WTC11 (cell line): ENCODE results near the gene FAM76B. TPM values are rescaled to one million over a fixed set of nuclear protein-coding genes. Genes with fewer than 3 reads are reported as not detected.

Experiments used
- ATAC-seq: fragments of 200-7000 bp; cut with Tn5 transposase; 2 replicates; pipeline ENCODE4 v1.10.0; 2021; ENCODE audit warnings: mild to moderate bottlenecking, moderate library complexity
- CTCF ChIA-PET: fragments of 300-600 bp; sonication (Branson Sonifier 250); formaldehyde crosslinking; loops from one replicate; lab custom pipeline; 2021; ENCODE audit warnings: antibody characterized with exemption; lab: Charles Lee
- POLR2A ChIA-PET: fragments of 350-600 bp; sonication (Branson Sonifier 250); formaldehyde crosslinking; loops from one replicate; lab custom pipeline; 2021; ENCODE audit warnings: antibody characterized with exemption; lab: Charles Lee
- DNase-seq: peaks from one replicate; pipeline ENCODE4 v3.0.0; 2021; ENCODE audit warnings: low spot score
- H3K27ac Mint-ChIP-seq: 2 replicates; pipeline ENCODE4 v1.8.0; 2021; ENCODE audit warnings: mixed read lengths
- H3K27me3 Mint-ChIP-seq: 2 replicates; pipeline ENCODE4 v1.8.0; 2021; ENCODE audit warnings: low read depth, mild to moderate bottlenecking, moderate library complexity, mixed read lengths
- H3K36me3 Mint-ChIP-seq: 2 replicates; pipeline ENCODE4 v1.8.0; 2021; ENCODE audit warnings: mixed read lengths
- H3K4me1 Mint-ChIP-seq: 2 replicates; pipeline ENCODE4 v1.8.0; 2022; ENCODE audit warnings: mixed read lengths
- H3K4me3 Mint-ChIP-seq: 2 replicates; pipeline ENCODE4 v1.8.0; 2021; ENCODE audit warnings: mild to moderate bottlenecking, moderate library complexity, mixed read lengths
- H3K9me3 Mint-ChIP-seq: 2 replicates; pipeline ENCODE4 v1.8.0; 2021; ENCODE audit warnings: mixed read lengths
- ATF1 ChIP-seq: sonication (generic); formaldehyde crosslinking; IDR thresholded peaks from 2 replicates; pipeline ENCODE4 v1.8.1; 2023; ENCODE audit warnings: mild to moderate bottlenecking, moderate library complexity, missing genetic modification reagents
- CDX4 ChIP-seq: fragments of 250-450 bp; sonication (Bioruptor Pico); IDR thresholded peaks from 2 replicates; pipeline ENCODE4 v1.9.0; 2021; ENCODE audit warnings: moderate library complexity, mild to moderate bottlenecking, inconsistent platforms, borderline replicate concordance
- ELF4 ChIP-seq: sonication (generic); formaldehyde crosslinking; IDR thresholded peaks from 2 replicates; pipeline ENCODE4 v1.8.1; 2022; ENCODE audit warnings: low read depth, mild to moderate bottlenecking, moderate library complexity, missing genetic modification reagents
- FOXK1 ChIP-seq: sonication (generic); formaldehyde crosslinking; IDR thresholded peaks from 2 replicates; pipeline ENCODE4 v1.8.0; 2022; ENCODE audit warnings: mild to moderate bottlenecking, moderate library complexity, missing genetic modification reagents
- GTF2I ChIP-seq: fragments of 250-450 bp; sonication (Bioruptor Pico); conservative IDR thresholded peaks from 2 replicates; pipeline ENCODE4 v1.4.0; 2021; ENCODE audit warnings: mild to moderate bottlenecking
- HMGXB4 ChIP-seq: sonication (generic); formaldehyde crosslinking; IDR thresholded peaks from 2 replicates; pipeline ENCODE4 v1.8.1; 2023; ENCODE audit warnings: mild to moderate bottlenecking, moderate library complexity, missing genetic modification reagents
- IRF2 ChIP-seq: sonication (generic); formaldehyde crosslinking; IDR thresholded peaks from 2 replicates; pipeline ENCODE4 v1.8.0; 2022; ENCODE audit warnings: low read depth, missing genetic modification reagents, borderline replicate concordance
- JAZF1 ChIP-seq: fragments of 250-450 bp; sonication (Bioruptor Pico); IDR thresholded peaks from 2 replicates; pipeline ENCODE4 v1.9.0; 2021; ENCODE audit warnings: moderate library complexity, mild to moderate bottlenecking, inconsistent platforms
- MXD4 ChIP-seq: fragments of 250-450 bp; sonication (Bioruptor Pico); IDR thresholded peaks from 2 replicates; pipeline ENCODE4 v1.8.0; 2021; ENCODE audit warnings: mild to moderate bottlenecking, moderate library complexity, borderline replicate concordance
- NFATC4 ChIP-seq: fragments of 250-450 bp; sonication (Bioruptor Pico); IDR thresholded peaks from 2 replicates; pipeline ENCODE4 v1.9.0; 2021; ENCODE audit warnings: mild to moderate bottlenecking
- NFYB ChIP-seq: sonication (generic); formaldehyde crosslinking; conservative IDR thresholded peaks from 2 replicates; pipeline ENCODE4 v1.8.0; 2022; ENCODE audit warnings: low read depth, missing genetic modification reagents
- PREB ChIP-seq: sonication (generic); formaldehyde crosslinking; IDR thresholded peaks from 2 replicates; pipeline ENCODE4 v1.8.1; 2022; ENCODE audit warnings: mild to moderate bottlenecking, missing genetic modification reagents, moderate library complexity, borderline replicate concordance
- TEAD1 ChIP-seq: sonication (generic); formaldehyde crosslinking; IDR thresholded peaks from 2 replicates; pipeline ENCODE4 v1.8.0; 2022; ENCODE audit warnings: mild to moderate bottlenecking, missing genetic modification reagents
- TP53 ChIP-seq: sonication (generic); formaldehyde crosslinking; IDR thresholded peaks from 2 replicates; pipeline ENCODE4 v1.8.1; 2023; ENCODE audit warnings: mild to moderate bottlenecking, missing genetic modification reagents
- USF2 ChIP-seq: sonication (generic); formaldehyde crosslinking; IDR thresholded peaks from 2 replicates; pipeline ENCODE4 v1.8.1; 2023; ENCODE audit warnings: mild to moderate bottlenecking, missing genetic modification reagents, moderate library complexity
- ZBTB43 ChIP-seq: sonication (generic); formaldehyde crosslinking; IDR thresholded peaks from 2 replicates; pipeline ENCODE4 v1.8.1; 2023; ENCODE audit warnings: mild to moderate bottlenecking, missing genetic modification reagents
- ZNF219 ChIP-seq: sonication (generic); formaldehyde crosslinking; IDR thresholded peaks from 2 replicates; pipeline ENCODE4 v1.8.0; 2023; ENCODE audit warnings: missing genetic modification reagents, mild to moderate bottlenecking, borderline replicate concordance
- ZNF232 ChIP-seq: sonication (generic); formaldehyde crosslinking; IDR thresholded peaks from 2 replicates; pipeline ENCODE4 v1.8.0; 2022; ENCODE audit warnings: mild to moderate bottlenecking, missing genetic modification reagents
- ZNF423 ChIP-seq: fragments of 250-450 bp; sonication (Bioruptor Pico); IDR thresholded peaks from 2 replicates; pipeline ENCODE4 v2.1.2; 2022; ENCODE audit warnings: mild to moderate bottlenecking, moderate library complexity
- total RNA-seq: library from RNA; stranded (reverse); gene quantifications from 3 replicates; pipeline ENCODE4 v1.2.3, GENCODE V29; 2021
- TF ChIP-seq, protein P1 (sequence below): sonication (generic); formaldehyde crosslinking; conservative IDR thresholded peaks from 2 replicates; pipeline ENCODE4 v1.8.1; 2023; ENCODE audit warnings: mild to moderate bottlenecking, low read depth, missing genetic modification reagents, moderate library complexity
- TF ChIP-seq, protein P2 (sequence below): fragments of 250-450 bp; sonication (Bioruptor Pico); IDR thresholded peaks from 2 replicates; pipeline ENCODE4 v1.8.0; 2021; ENCODE audit warnings: mild to moderate bottlenecking

FAM76B gene
- total RNA-seq, 1 experiment from 2014 or later: 30.0 TPM

DNA sequence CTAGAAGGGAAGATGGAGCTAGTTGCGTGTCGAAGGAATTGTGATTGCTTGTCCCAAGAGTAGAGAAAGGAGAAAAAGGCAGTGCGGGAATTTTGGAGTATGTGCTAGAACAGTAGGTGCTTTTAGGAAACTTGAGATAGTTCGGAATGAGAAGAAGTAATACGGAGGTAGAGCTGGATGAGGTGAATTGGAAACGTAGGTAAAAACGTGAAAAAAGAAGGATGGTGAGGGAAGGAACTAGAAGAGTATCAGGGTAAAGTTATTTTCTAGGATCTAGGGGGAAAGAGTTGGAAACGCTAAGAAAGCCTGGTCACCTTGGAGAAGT is 2.1 kb upstream of the FAM76B start:
- POLR2A ChIA-PET: interaction anchor here (3.7 kb wide), 1 partner anchor 598 kb away, joined by 25 read pairs; the partner anchor contains the start of genes CCDC82 and JRKL
- Mint-ChIP-seq H3K27ac (peak overlapping the region; percentile 10), H3K27me3 (no peaks in the 10 kb centered on the region), H3K4me3 (peak overlapping the region; percentile 99), H3K9me3 (no peaks in the 10 kb centered on the region), H3K36me3 (peaks cover 11% of the 10 kb centered on the region), H3K4me1 (peaks cover 34% of the 10 kb centered on the region)
- no peak for TF ChIP-seq ZNF232 (CRISPR knock-in tag)
- no peak for TF ChIP-seq FOXK1 (CRISPR knock-in tag)
- TF ChIP-seq ZBTB43 (CRISPR knock-in tag): no peak
- TF ChIP-seq TP53 (CRISPR knock-in tag): no peak
- TF ChIP-seq ELF4 (CRISPR knock-in tag): no peak
- no peak for TF ChIP-seq HMGXB4 (CRISPR knock-in tag)
- no peak for TF ChIP-seq MXD4 (CRISPR knock-in tag)
- no peak for TF ChIP-seq NFATC4 (CRISPR knock-in tag)
- no peak for TF ChIP-seq ZNF219 (CRISPR knock-in tag)
- TF ChIP-seq CDX4 (CRISPR knock-in tag): no peak
- TF ChIP-seq, protein P1, sequence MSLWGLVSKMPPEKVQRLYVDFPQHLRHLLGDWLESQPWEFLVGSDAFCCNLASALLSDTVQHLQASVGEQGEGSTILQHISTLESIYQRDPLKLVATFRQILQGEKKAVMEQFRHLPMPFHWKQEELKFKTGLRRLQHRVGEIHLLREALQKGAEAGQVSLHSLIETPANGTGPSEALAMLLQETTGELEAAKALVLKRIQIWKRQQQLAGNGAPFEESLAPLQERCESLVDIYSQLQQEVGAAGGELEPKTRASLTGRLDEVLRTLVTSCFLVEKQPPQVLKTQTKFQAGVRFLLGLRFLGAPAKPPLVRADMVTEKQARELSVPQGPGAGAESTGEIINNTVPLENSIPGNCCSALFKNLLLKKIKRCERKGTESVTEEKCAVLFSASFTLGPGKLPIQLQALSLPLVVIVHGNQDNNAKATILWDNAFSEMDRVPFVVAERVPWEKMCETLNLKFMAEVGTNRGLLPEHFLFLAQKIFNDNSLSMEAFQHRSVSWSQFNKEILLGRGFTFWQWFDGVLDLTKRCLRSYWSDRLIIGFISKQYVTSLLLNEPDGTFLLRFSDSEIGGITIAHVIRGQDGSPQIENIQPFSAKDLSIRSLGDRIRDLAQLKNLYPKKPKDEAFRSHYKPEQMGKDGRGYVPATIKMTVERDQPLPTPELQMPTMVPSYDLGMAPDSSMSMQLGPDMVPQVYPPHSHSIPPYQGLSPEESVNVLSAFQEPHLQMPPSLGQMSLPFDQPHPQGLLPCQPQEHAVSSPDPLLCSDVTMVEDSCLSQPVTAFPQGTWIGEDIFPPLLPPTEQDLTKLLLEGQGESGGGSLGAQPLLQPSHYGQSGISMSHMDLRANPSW (CRISPR knock-in tag): no peak
- TF ChIP-seq GTF2I (CRISPR knock-in tag): no peak
- TF ChIP-seq IRF2 (CRISPR knock-in tag): no peak
- DNase-seq (no peak), ATAC-seq (no peak)
- CTCF ChIA-PET: interaction anchor here (0.8 to 1.8 kb wide), 2 partner anchors 86 to 640 kb away, joined by 5 read pairs; no protein-coding TSS in a partner anchor

GRCh38 chr11:95790933-95791708 is 1.5 kb upstream of the FAM76B start:
- no peaks in the 10 kb centered on the region for H3K27me3 Mint-ChIP-seq
- H3K9me3 Mint-ChIP-seq: no peaks in the 10 kb centered on the region
- DNase-seq: peak; percentile 54
- ChIA-PET CTCF (interaction anchor here (0.8 to 1.8 kb wide), 4 partner anchors 45 to 722 kb away, joined by 5 read pairs; no protein-coding TSS in a partner anchor), POLR2A (interaction anchor here (0.7 to 3.7 kb wide), 3 partner anchors 552 to 599 kb away, joined by 4 to 25 read pairs (median 8); partner anchors contain the start of genes CCDC82, JRKL, MAML2 and SESN3)
- H3K4me1 Mint-ChIP-seq: peaks cover 34% of the 10 kb centered on the region
- peak; percentile 0 for ATAC-seq
- peak overlapping the region; percentile 100 for H3K27ac Mint-ChIP-seq
- H3K36me3 Mint-ChIP-seq: peaks cover 16% of the 10 kb centered on the region
- H3K4me3 Mint-ChIP-seq: peak overlapping the region; percentile 99
- TF ChIP-seq JAZF1 (CRISPR knock-in tag) (no peak), ZNF423 (no peak), CDX4 (CRISPR knock-in tag) (no peak), USF2 (CRISPR knock-in tag) (peak; percentile 89), TEAD1 (0 out of 2 replicates have a peak, but pooled peaks have one; percentile 25), ATF1 (CRISPR knock-in tag) (no peak), PREB (CRISPR knock-in tag) (0 out of 2 replicates have a peak, but pooled peaks have one; percentile 16), NFYB (CRISPR knock-in tag) (no peak)
- TF ChIP-seq, protein P2, sequence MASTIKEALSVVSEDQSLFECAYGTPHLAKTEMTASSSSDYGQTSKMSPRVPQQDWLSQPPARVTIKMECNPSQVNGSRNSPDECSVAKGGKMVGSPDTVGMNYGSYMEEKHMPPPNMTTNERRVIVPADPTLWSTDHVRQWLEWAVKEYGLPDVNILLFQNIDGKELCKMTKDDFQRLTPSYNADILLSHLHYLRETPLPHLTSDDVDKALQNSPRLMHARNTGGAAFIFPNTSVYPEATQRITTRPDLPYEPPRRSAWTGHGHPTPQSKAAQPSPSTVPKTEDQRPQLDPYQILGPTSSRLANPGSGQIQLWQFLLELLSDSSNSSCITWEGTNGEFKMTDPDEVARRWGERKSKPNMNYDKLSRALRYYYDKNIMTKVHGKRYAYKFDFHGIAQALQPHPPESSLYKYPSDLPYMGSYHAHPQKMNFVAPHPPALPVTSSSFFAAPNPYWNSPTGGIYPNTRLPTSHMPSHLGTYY (CRISPR knock-in tag): no peak
